DOHH2 (cell line): ENCODE data around the gene PIGL.

Experiments used
- H3F3A ChIP-seq: fragments of 200-600 bp; sonication (generic), shearing (Covaris generic); 2 replicates; pipeline ENCODE4 v1.6.0; 2016; ENCODE audit warnings: antibody characterized with exemption, mild to moderate bottlenecking; ENCODE audit not compliant: control insufficient read depth, insufficient read depth
- H3K27ac ChIP-seq: fragments of 200-600 bp; sonication (generic); 2 replicates; pipeline ENCODE4 v1.5.1; 2014; ENCODE audit warnings: low read depth, mild to moderate bottlenecking, low read length, moderate library complexity
- H3K27me3 ChIP-seq: fragments of 200-600 bp; sonication (generic); 2 replicates; pipeline ENCODE4 v1.6.1; 2014; ENCODE audit warnings: mild to moderate bottlenecking, low read length, mixed read lengths; ENCODE audit not compliant: control insufficient read depth
- H3K36me3 ChIP-seq: fragments of 200-600 bp; sonication (generic); 2 replicates; pipeline ENCODE4 v1.6.1; 2014; ENCODE audit warnings: mild to moderate bottlenecking, low read length, moderate library complexity, mixed read lengths; ENCODE audit not compliant: control insufficient read depth
- H3K4me1 ChIP-seq: fragments of 200-600 bp; sonication (generic); 2 replicates; pipeline ENCODE4 v1.6.1; 2014; ENCODE audit warnings: mild to moderate bottlenecking, low read length, mixed read lengths; ENCODE audit not compliant: control insufficient read depth
- H3K4me2 ChIP-seq: fragments of 200-600 bp; sonication (generic); 2 replicates; pipeline ENCODE4 v1.6.0; 2014; ENCODE audit warnings: mild to moderate bottlenecking, low read length, moderate library complexity
- H3K4me3 ChIP-seq: fragments of 200-600 bp; sonication (generic); 2 replicates; pipeline ENCODE4 v1.5.1; 2014; ENCODE audit warnings: mild to moderate bottlenecking, low read length, mixed read lengths
- H3K79me2 ChIP-seq: fragments of 200-600 bp; sonication (generic); 2 replicates; pipeline ENCODE4 v1.6.1; 2014; ENCODE audit warnings: mild to moderate bottlenecking, low read length, mixed read lengths; ENCODE audit not compliant: control insufficient read depth
- H3K9me2 ChIP-seq: fragments of 200-600 bp; sonication (generic); replicated peaks from 2 replicates; pipeline ENCODE4 v1.6.1; 2014; ENCODE audit warnings: mild to moderate bottlenecking, low read length, mixed read lengths; ENCODE audit not compliant: control insufficient read depth
- H3K9me3 ChIP-seq: fragments of 200-600 bp; sonication (generic); 2 replicates; pipeline ENCODE4 v1.6.1; 2014; ENCODE audit warnings: antibody characterized with exemption, low read length, mixed read lengths; ENCODE audit not compliant: control insufficient read depth, insufficient read depth
- H4K20me1 ChIP-seq: fragments of 200-600 bp; sonication (generic); 2 replicates; pipeline ENCODE4 v1.6.0; 2014; ENCODE audit warnings: low read depth, mild to moderate bottlenecking, antibody characterized with exemption, low read length, moderate library complexity; ENCODE audit not compliant: control insufficient read depth, insufficient read depth
- CTCF ChIP-seq: fragments of 200-600 bp; sonication (generic); IDR thresholded peaks from one replicate; pipeline ENCODE4 v1.5.1; 2014; ENCODE audit warnings: antibody characterized with exemption, mild to moderate bottlenecking, low read depth, low read length; ENCODE audit not compliant: poor library complexity, severe bottlenecking
- EZH2phosphoT487 ChIP-seq: fragments of 200-600 bp; sonication (generic); IDR thresholded peaks from 2 replicates; pipeline ENCODE4 v1.6.1; 2017; ENCODE audit warnings: borderline replicate concordance, mild to moderate bottlenecking, antibody characterized with exemption, low read length, moderate library complexity, mixed read lengths

PIGL gene

GRCh38 chr17:16181581-16181980 is 35.4 kb upstream of the PIGL start:
- no peaks in the 10 kb centered on the region for H3K9me3 ChIP-seq
- no peak overlapping the region for H3K4me2 ChIP-seq
- H3K9me2 ChIP-seq, result no peaks in the 10 kb centered on the region
- peaks cover 3% of the 10 kb centered on the region for H3K4me1 ChIP-seq
- no peaks in the 10 kb centered on the region; the same call in 1 of the 2 replicates for H4K20me1 ChIP-seq
- peaks cover 69% of the 10 kb centered on the region for H3K79me2 ChIP-seq
- no peak overlapping the region for H3K27ac ChIP-seq
- no peak overlapping the region for H3K4me3 ChIP-seq
- TF ChIP-seq CTCF, result no peak
- no peak for TF ChIP-seq EZH2phosphoT487
- H3K27me3 ChIP-seq, result no peaks in the 10 kb centered on the region
- H3K36me3 ChIP-seq, result peaks cover 26% of the 10 kb centered on the region
- no peaks in the 10 kb centered on the region for H3F3A ChIP-seq

DNA sequence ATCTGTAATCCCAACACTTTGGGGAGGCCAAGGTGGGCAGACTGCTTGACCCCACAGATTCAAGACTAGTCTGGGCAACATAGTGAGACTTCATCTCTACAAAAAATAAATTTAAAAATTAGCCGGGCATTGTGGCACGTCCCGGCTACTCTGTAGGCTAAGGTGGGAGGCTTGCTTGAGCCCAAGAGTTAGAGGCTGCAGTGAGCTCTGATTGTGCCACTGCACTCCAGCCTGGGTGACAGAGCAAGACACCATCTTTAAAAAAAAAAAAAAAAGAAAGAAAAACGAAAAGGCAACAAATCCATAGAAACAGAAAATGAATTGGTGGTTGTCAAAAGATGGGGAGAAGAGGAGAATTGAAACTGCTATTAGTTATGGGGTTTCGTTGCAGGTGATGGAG is 29.4 kb upstream of the PIGL start:
- Histone ChIP-seq H3K4me1 (peaks cover 21% of the 10 kb centered on the region), H4K20me1 (no peaks in the 10 kb centered on the region; the same call in 1 of the 2 replicates), H3K27me3 (no peaks in the 10 kb centered on the region), H3K79me2 (peaks cover 65% of the 10 kb centered on the region), H3K9me2 (no peaks in the 10 kb centered on the region), H3K4me3 (no peak overlapping the region), H3K27ac (no peak overlapping the region), H3K36me3 (peaks cover 42% of the 10 kb centered on the region), H3K4me2 (no peak overlapping the region), H3F3A (no peaks in the 10 kb centered on the region), H3K9me3 (no peaks in the 10 kb centered on the region)
- TF ChIP-seq EZH2phosphoT487 (no peak), CTCF (no peak)

- H3K27me3 ChIP-seq, result no peaks in the 10 kb centered on the region
- H3K9me3 ChIP-seq, result no peaks in the 10 kb centered on the region
- H3F3A ChIP-seq, result no peaks in the 10 kb centered on the region
- H3K9me2 ChIP-seq, result no peaks in the 10 kb centered on the region
- no peak overlapping the region for H3K4me2 ChIP-seq
- H3K4me1 ChIP-seq, result peaks cover 21% of the 10 kb centered on the region
- H4K20me1 ChIP-seq, result no peaks in the 10 kb centered on the region
- TF ChIP-seq EZH2phosphoT487, result no peak
- no peak for TF ChIP-seq CTCF
- H3K27ac ChIP-seq, result no peak overlapping the region
- peaks cover 52% of the 10 kb centered on the region for H3K79me2 ChIP-seq
- H3K4me3 ChIP-seq, result no peak overlapping the region
- H3K36me3 ChIP-seq, result peaks cover 43% of the 10 kb centered on the region
These were observed 27.1 kb upstream of the PIGL start for GRCh38 chr17:16189791-16190348.
